ENCODE results near the gene OR10K1.
"Not testable (repeated sequence)": the region's sequence is repeated elsewhere in the genome, so short reads cannot be mapped to it uniquely, and the experiment has no call there.

Gene OR10K1, protein sequence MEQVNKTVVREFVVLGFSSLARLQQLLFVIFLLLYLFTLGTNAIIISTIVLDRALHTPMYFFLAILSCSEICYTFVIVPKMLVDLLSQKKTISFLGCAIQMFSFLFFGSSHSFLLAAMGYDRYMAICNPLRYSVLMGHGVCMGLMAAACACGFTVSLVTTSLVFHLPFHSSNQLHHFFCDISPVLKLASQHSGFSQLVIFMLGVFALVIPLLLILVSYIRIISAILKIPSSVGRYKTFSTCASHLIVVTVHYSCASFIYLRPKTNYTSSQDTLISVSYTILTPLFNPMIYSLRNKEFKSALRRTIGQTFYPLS

DNA sequence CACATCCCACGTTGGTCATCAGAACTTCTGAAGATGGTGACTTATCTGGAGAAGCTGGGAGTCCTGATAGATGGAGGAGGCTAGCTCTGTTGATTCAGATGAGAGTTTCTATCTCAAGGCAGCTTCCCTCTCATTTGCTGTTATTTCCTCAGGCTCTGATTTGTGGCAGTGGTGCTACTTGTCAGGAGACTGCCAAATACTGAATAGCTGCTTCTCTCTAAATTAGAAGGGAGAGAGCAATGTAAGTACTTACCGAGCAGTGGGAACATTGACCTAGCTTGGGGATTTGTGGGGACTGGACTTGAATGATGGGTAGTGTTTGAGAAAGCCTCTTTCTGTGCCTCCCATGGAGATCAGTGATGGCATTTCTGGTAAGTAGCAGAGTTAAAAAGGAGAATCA lies at the start of gene OR10K1:
TSS of gene OR10K1 (plus strand) at position 301 of the 400 bp plus-strand sequence. CDS start 3,728 bp downstream, outside the sequence.
- no peak for DNase-seq

DNA sequence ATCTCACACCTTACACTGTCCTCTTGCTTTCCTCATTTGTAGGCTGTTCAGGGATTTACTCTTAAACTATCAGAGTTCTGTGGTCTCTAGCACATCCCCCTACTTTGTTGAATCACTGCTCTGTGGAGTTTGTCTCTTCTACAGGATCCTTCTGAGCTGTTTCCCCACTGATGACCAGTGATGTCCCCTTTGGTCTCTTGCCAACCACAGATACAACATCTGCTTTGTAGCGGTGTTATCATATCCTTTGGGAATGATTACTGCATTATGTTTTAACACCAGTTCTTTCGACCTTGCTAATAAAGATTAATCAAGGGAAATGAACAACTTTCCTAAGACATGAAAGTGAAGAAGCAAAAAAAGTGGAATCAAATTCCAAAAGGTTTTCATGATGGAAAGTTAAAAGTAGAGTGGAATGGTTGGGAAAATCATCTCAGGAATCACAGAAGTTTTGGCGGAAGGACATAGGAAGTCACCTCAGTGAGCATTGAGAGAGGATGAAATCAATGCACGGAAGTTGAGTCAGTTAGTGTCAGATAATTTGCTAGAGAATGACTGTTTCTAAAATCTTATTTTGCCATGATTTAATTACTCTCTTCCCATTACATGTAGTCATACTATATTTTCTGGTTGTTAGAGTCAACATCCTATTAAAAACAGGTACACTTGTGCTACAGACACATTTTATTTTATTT lies 46.8 kb upstream of the OR10K1 start:
- no peak for DNase-seq

DNA sequence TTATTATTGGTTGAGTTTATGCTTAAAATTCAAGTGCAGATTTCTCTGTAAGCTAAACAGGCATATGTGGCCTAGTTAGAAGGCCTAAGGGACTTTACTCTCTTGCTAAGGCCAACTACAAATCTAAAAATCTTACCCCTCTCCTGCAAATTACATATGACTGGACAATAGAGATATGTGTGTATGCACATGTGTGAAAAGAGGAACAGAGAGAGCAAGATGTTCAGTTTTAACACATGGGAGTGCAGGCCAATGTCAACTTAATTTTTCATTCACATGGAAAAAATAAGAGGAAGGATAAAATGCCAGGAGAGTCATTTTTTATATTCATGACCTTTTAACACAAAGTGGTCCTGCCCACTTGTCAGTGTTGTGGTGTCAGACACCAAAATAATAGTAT lies 44.0 kb upstream of the OR10K1 start:
- DNase-seq, result no peak

DNA sequence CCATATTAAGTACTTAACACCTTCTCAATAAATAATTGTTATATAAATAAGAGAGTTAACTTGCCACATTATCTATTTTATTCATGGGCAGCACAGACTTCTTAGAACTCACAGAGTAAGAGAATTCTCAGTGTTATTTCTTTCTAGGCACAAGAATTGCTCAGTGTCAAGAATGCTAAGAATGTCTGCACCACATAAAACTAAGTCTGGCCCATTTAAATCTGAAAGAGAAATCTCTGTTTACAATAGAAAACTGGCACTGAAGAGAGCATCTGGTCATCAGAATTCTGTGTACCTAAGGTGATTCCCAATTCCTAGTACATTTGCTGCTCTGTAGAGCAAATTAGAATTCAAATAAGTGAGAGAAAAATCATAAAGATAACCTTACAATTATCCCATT lies 39.4 kb upstream of the OR10K1 start:
- no peak for DNase-seq

DNA sequence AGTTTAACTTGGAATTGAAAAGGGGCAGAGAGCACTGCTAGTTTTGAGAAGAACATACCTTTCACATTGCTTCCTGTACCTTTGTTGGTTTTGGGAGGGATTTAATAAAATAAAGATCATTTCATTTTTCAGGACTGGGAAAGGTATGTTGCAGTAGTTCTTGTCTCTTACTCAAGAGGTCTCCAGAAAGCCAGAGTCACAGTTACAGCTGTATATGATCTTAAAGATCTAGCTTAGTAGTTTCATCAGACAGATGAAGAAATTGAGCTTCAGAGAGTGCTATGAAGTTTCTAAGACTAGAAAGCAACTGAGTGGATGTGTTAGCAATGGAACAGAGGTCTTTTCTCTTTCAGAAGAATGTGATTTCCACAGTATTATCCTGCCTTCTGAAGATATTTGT lies 36.6 kb upstream of the OR10K1 start:
- no peak for DNase-seq

DNA sequence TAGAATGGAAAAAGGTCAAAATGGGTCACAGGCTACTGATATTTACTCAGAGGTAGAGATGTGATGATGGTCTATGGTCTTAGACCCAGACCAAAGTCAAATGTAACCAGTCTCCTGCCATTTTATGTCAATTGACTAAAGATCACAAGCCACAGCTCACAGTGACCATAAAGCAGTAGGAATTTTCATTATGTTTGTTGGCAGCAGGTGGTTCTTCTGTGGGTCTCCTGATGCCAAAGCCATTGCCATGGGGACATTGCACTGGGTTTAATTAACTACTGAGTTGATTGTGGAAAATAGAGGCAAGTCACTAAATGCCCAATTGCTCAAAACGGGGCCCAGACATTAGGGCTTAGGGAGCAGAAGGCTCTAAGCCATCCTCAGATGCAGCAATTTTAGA lies 35.5 kb upstream of the OR10K1 start, which contains the start of gene OR10K2:
TSS of gene OR10K2 (minus strand) at position 101 of the 400 bp plus-strand sequence. CDS start 5,371 bp downstream, outside the sequence.
- DNase-seq, result no peak

DNA sequence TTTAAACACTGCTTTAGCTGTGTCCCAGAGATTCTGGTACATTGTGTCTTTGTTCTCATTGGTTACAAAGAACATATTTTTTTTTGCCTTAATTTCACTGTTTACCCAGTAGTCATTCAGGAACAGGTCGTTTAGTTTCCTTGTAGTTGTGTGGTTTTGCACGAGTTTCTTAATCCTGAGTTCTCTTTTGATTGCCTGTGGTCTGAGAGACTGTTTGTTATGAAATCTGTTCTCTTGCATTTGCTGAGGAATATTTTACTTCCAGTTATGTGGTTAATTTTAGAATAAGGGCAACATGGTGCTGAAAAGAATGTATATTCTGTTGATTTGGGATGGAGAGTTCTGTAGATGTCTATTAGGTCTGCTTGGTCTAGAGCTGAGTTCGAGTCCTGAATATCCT lies 31.5 kb upstream of the OR10K1 start:
- not testable (repeated sequence) for DNase-seq

DNA sequence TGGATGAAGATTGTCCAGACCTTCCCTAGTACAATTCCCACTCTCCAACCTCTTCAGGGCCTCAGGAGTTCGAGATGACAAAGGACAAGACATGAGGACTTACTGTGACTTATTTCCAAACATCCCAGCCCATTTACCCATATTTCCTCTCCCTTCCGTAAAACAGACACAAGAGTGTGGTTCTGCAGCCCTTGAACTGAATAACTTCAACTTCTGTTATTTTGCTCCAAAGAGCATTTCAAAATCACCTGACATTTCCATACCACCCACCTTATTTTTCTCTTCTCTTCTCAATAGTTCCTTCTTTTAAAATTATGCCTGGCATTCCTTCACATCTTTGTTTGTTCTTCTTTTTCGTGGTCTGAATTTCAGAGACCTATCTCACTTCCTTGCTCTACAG lies 26.9 kb upstream of the OR10K1 start:
- no peak for DNase-seq

DNA sequence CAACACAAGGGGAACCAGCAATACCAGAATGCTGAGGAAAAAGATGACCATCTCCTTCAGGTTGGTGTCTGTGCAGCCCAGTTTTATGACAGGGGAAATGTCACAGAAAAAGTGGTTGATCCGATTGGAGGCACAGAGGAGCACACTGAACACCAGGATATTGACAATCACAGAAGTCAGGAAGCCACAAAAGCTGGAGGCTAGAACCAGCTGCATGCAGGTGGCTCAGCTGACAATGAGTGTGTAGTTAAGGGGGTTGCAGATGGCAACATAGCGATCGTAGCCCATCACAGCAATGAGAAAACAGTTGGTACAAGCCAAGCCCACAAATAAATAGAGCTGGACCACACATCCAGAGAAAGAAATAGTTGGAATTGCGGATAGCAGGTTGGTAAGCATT lies 16.3 kb upstream of the OR10K1 start:
- DNase-seq, result no peak

DNA sequence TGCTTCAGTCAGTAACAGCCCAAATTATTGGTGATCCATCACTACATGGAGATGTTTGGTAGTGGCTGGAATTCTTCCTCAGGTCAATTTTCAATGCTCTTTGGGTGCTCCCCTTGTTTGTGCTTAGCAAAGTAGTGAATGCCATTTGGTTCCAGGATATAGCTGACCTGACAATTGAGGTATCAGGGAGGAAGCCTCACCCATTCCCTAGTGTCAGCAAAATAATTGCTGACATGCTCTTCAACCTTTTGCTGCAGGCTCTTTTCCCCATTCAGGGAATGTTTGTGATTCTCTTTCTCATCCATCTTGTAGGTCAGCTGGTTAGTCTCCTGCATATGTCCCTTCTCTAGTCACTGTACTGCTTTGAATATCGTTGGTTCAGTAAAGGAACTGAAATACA lies 7.1 kb upstream of the OR10K1 start:
- no peak for DNase-seq

DNA sequence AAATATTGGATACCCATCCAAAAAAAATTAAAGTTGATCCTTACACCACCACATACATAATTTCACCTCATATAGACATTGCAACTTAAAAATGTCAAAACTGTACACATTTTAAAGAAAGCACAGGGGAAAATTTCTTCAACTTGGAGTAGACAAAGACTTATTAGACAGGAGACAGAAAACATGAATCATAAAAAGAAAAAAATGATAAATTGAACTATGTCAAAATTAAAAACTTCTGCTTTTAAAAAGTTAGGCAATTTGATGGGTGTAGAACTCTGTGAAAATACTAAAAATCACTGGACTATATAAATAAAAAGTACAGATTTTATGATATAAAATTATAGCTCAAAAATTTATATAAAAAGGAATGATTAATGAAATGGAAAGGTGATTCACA lies 4.4 kb upstream of the OR10K1 start:
- DNase-seq, result no peak

DNA sequence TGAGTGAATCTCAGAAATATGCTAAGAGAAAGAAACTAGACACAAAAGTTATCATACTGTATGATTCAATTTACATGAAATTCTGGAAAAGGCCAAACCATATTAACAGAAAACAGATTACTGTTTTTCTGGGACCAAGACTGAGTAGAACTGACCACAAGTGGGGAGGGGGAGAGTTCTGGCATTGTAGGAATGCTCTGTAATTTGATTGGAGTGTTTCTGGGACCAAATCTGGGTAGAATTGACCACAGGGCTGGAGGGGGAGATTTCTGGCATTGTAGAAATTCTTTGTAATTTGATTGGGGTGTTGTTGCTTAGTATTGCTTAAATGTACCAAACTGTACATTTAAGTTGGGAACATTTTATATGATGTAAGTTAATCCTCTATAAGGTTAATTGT lies 3.4 kb upstream of the OR10K1 start:
- DNase-seq, result no peak

DNA sequence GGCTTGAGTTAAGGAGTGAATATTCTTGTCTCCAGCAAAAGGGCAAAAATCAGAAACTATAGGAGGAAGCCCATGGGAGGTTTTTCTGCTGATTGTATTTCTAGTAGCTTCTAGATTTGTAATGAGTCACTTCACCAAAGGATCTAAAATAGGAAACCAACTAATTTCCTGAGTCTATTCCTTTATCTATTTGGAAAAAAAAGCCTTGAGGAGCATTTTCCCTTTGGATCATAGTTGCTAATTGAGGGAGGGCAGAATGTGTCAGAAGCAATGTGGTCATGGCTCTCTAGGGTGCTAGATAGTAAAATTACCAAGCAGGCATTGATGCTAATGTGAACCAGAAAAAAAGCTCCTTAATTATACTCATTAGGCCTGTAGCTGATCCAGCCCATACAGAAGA lies 10.3 kb downstream of the OR10K1 start, which contains the start of gene OR10R2:
TSS of gene OR10R2 (plus strand) at position 301 of the 400 bp plus-strand sequence. CDS start 106 bp downstream, outside the sequence.
- no peak for DNase-seq

DNA sequence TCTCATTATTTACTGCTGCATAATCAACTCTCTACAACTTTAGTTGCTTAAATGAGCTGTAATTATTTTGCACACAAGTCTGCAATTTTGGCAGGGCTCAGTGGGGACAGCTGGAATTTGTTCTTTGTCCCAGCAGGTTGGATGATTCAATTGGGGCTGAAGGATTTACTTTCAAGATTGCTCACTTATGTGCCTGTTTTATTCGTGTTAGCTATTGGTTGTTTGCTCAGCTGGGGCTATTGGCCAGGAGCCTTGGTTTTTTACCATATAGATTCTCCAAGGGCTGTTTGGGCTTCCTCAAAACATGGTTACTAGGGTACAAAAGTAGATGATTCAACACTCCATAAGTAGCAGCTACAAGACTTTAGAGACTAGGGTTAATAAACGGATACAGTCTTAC lies 23.8 kb downstream of the OR10K1 start:
- no peak for DNase-seq

DNA sequence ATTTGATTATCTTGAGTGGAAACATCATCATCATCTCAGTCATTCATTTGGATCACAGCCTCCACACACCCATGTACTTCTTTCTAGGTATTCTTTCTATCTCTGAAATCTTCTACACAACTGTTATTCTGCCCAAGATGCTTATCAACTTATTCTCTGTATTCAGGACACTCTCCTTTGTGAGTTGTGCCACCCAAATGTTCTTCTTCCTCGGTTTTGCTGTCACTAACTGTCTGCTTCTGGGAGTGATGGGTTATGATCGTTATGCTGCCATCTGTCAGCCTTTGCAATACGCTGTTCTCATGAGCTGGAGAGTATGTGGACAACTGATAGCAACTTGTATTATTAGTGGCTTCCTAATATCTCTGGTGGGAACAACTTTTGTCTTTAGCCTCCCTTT lies 29.7 kb downstream of the OR10K1 start:
- DNase-seq, result no peak

DNA sequence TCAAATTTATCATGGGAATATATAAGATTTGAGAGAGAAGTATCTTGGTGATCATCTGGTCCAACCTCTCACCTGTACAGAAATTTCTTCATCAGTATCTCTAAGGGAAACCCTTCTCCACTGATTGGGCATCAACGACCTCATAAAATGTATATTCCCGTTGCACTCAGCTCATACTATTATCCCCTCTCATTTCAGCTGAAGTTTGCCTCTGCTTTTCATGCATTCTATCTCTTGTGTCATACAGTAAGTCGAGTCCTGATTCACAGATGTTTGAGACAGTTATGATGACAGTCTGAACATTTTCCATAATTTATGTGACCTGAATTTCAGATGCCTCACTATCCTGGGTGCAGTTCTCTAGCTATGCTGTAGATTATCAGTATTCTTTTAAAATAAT lies 31.4 kb downstream of the OR10K1 start:
- DNase-seq, result no peak

DNA sequence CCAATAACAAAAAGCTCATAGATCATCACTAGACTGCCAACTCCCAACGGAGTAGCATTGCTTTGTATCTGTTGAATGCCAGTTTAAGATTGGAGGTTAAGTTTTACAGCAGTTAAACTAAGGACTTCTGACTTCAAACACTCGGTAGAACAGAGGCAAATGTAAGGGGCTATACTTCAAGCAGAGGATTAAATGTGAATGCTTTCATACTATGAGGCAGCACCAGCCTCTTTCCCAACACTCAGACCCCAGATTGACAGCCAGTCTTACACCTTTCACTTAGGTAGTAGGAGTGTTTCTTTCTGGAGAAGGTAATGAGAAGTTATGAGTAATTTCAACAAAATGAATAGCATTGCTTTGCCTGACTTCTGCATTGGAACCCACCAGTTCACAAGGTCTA lies 33.2 kb downstream of the OR10K1 start:
- DNase-seq, result no peak

DNA sequence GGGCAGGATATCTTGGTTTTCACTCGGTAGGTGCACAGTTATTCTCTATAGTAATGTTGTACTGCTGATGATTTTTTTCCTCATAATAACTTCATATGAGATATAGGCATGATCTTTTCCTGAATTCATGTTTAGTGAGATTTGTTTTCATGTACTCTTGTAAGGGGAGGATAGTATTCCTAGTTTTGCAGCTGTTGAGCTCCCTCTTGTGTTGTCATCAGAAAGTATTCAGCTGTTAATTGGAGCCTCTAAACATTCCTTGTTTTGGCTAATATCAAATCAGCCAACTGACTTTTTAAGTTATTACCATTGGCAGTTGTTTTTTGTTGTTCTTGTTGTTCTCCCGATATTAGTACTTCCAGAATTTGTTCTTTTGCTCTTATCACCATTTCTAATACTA lies 34.7 kb downstream of the OR10K1 start:
- DNase-seq, result no peak

DNA sequence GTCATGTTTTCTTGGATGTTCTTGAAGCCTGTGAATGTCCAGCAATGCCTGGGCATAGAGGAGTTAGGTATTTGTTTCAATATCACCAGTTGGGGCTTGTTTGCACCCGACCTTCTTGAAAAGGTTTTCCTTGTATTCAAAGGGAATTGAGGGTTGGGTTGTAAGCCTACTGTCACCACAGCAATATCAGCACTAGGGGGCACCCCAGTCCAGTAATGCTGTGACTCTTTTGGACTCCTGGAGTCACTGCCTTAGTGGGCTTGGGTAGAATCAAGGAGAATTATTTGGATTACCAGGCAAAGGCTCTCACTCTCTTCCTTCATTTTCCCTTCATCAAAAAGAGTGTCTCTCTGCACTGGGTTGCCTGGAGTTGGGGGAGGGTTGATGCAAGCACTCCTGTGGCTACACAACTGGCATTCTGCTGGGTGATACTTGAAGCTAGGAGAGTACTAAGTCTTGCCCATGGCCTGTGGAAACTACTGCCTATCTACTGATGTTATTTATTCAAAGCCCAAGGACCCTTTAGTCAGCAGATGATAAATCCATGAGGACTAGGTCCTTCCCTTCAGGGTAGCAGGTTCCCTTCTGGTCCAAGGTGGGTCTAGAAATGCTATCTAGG lies 44.8 kb downstream of the OR10K1 start:
- no peak for DNase-seq

DNA sequence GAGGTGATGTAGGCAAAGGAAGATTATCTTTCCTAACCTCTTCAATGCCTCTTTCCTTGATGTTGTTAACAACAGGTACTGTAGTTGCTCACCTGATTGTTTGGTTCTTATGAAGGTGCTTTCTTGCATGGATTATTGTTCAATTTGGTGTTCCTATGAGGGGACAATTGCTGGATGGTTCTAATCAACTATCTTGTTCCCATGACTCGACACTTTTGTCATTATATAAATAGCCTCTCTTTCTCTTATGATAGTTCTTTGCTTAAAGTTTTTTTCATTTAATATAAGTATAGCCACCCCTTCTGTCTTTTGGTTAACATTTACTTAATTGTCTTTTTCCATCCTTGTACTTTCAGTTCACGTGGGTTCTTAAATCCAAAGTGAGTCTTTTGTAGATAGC lies 45.9 kb downstream of the OR10K1 start:
- no peak for DNase-seq

DNA sequence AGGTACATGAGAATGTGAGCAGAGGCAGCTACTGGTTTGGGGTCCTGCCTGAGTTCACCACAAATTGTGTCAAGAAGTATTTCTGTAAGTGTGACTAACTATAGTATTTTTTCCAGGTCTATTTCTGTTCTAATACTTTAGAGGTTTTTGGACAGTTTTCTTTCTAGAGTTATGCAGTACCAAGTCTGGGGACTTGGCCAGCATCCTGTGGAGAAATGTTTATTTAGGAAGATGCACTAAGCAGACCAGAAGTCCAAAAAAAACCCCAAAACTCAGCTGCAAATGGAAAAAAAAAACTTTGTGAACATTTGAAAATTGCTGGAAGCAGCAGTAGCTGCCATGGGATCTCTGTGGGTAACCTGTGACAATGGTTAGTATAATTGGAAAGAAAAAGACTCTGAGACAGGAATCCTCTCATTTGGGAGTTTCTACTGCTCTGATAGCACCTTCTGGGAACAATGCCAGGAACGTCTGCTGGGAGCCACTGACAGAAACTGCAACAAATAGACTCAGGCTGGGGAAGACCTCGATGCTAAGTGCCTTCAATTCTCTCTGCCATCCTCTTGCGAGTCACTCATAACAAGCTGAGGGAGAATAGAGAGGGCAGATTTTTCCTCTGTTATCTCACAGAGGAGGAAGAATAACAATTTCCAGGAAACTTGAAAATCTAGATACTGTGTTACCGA lies 48.0 kb downstream of the OR10K1 start:
- no peak for DNase-seq

DNA sequence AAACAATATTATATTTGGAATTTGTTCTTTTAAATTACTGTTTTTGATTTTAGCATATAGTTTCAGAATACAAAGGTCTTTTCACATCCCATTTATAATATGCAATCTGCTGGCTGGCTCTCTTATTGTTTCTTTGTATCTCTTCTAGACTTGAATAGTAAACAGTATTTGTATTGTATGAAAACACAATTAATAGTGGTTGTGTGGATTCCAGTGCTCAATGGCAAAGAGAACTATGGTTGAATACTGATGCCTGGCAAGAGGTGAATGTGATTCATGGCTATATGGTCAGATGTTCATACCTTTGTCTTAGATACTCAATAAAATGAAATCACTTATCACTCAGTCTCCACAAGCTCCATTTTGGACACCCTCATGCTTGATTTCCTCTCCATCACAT lies 55.3 kb downstream of the OR10K1 start:
- DNase-seq, result no peak

All from DMS 273 treated with DMSO at 0.1 percent for 48 hours (cell line).